ENCODE measurements around the gene CLCN7.

The CLCN7 gene, protein sequence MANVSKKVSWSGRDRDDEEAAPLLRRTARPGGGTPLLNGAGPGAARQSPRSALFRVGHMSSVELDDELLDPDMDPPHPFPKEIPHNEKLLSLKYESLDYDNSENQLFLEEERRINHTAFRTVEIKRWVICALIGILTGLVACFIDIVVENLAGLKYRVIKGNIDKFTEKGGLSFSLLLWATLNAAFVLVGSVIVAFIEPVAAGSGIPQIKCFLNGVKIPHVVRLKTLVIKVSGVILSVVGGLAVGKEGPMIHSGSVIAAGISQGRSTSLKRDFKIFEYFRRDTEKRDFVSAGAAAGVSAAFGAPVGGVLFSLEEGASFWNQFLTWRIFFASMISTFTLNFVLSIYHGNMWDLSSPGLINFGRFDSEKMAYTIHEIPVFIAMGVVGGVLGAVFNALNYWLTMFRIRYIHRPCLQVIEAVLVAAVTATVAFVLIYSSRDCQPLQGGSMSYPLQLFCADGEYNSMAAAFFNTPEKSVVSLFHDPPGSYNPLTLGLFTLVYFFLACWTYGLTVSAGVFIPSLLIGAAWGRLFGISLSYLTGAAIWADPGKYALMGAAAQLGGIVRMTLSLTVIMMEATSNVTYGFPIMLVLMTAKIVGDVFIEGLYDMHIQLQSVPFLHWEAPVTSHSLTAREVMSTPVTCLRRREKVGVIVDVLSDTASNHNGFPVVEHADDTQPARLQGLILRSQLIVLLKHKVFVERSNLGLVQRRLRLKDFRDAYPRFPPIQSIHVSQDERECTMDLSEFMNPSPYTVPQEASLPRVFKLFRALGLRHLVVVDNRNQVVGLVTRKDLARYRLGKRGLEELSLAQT

DNA sequence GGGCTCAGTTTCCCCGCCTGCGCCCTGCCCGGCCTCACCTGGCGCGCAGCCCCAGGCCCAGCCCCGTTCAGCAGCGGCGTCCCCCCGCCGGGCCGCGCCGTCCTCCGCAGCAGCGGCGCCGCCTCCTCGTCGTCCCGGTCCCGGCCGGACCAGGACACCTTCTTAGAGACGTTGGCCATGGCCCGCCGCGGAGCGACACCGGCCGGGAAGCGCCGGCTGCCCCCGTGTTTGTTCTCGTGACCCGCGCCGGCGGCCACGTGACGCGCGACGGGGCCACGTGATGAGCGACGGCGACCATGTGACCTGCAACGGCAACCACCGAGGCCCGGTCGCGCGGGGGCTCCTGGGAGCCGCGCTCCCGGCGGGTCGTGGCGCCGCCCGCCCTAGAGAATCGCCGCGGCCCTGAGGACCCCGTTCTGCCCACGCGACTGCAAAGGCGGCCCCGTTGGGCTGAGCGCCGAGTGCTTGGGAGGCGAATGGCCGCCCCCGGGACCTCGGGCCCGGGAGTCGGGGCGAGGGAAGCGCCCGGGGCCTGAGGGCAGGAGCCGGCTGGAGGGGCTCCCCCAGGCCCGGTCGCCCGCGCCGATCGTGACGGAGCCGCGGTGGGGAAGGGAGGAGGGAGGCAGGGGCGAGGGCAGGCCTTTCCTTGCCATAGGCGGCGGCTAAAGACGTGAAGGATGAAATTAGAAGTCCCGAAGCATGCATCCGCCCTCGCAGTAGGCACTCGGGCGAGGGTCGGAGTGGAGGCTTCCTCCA lies at the start of gene CLCN7:
CLCN7 (minus strand) TSS at position 233 of the 756 bp plus-strand sequence; CDS start at position 179, 54 bp downstream.
- H3K36me3 Mint-ChIP-seq (ENCODE audit: insufficient read depth) = peaks cover 5% of the 10 kb centered on the region
- peak within 1 kb of the TSS; percentile 65 for H3K27ac Mint-ChIP-seq (ENCODE audit: low read depth)
- H3K27me3 Mint-ChIP-seq = no peaks in the 10 kb centered on the region
- DNase-seq (ENCODE audit: low spot score in 2 of 2) = peak; percentile 66 to 70
- H3K4me3 Mint-ChIP-seq = peak within 1 kb of the TSS; percentile 72
- H3K9me3 Mint-ChIP-seq = no peaks in the 10 kb centered on the region
- ATAC-seq (replicated peaks; ENCODE audit: extremely low read depth, poor library complexity, severe bottlenecking) = peak; percentile 91
- peaks cover 23% of the 10 kb centered on the region for H3K4me1 Mint-ChIP-seq

DNA sequence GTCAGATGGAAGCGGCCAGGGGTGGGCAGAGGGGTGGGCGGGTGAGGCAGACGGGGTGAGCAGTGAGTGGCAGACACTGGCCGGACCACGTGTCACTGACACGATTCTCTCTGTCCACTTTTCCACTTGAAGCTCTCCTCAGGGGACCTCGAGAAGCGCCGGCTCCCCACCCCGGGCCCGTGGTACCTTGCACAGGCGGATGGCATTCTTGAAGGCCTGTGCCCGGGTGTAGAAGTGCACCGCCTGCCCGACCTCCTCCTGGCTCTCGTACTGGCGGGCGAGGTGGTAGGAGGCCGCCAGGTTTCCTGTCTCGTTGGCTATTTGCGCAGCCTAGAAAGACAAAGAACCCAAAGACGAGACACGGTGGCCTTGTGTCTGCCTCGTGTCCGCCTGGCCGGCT lies 49.5 kb upstream of the CLCN7 start:
- Mint-ChIP-seq H3K27ac (ENCODE audit: low read depth) (no peak overlapping the region), H3K36me3 (ENCODE audit: insufficient read depth) (peaks cover 3% of the 10 kb centered on the region), H3K9me3 (no peaks in the 10 kb centered on the region), H3K4me1 (peaks cover 11% of the 10 kb centered on the region), H3K27me3 (no peaks in the 10 kb centered on the region), H3K4me3 (no peak overlapping the region)
- ATAC-seq (replicated peaks; ENCODE audit: extremely low read depth, poor library complexity, severe bottlenecking) = no peak
- DNase-seq (ENCODE audit: low spot score in 2 of 2) = no peak

DNA sequence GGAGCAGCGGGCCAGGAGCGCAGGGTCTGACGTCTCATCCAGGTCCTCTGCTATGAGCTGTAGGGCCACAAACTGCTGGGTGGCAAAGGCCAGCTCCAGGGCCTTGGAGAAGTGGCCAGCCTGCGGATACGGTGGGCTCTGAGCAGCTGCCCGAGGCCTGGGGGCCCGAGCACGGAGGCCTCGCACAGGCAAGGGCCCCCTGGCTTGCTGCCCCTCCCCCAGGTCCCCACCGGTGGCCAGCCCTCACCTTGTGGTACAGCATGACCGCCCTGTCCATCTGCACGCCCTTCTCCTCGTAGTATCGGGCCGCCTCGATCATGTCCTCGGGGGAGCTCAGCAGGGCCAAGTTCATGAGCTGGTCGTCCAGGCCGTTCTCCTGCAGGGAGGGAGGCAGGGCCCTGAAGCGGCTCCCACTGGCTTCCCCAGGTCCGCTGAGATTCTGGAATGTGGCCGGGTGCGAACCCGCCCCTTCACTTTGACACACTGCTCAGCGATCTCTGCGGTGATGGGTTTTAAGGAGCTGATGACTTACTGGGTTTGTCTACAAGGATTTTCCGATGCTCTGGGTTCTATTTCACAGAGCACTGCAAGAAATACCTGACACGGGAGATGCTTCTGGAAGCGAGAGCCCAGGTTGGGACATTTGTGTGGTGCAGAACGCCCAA lies 48.9 kb upstream of the CLCN7 start:
- no peaks in the 10 kb centered on the region for H3K27me3 Mint-ChIP-seq

DNA sequence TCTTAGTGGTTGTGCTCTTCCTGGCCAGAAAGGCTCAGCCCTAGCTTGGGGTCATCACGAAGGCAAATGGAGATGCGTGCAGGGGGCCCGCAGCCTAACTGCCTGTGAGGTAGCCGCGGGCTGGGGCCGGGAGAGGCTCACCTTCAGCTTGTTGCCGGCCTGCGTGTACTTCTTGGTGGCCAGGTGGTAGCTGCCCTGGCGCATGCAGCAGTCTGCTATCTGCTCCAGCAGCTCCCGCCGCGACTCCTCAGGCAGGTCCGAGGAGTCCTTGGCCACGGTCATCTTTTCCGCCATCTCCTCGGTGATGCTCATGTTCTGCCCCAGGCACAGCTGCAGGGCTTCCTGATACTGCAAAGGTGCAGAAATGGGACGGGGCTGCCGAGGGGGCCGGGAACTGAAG lies 45.6 kb upstream of the CLCN7 start:
- Mint-ChIP-seq H3K27ac (ENCODE audit: low read depth) (no peak overlapping the region), H3K4me3 (no peak overlapping the region), H3K9me3 (no peaks in the 10 kb centered on the region), H3K4me1 (no peaks in the 10 kb centered on the region), H3K36me3 (ENCODE audit: insufficient read depth) (peaks cover 3% of the 10 kb centered on the region), H3K27me3 (no peaks in the 10 kb centered on the region)
- DNase-seq (ENCODE audit: low spot score in 2 of 2) (no peak), ATAC-seq (replicated peaks; ENCODE audit: extremely low read depth, poor library complexity, severe bottlenecking) (no peak)

More for the DNA sequence above, 48.9 kb upstream of the CLCN7 start:
- Mint-ChIP-seq H3K9me3 (no peaks in the 10 kb centered on the region), H3K4me3 (no peak overlapping the region), H3K4me1 (peaks cover 11% of the 10 kb centered on the region), H3K36me3 (ENCODE audit: insufficient read depth) (peaks cover 3% of the 10 kb centered on the region), H3K27ac (ENCODE audit: low read depth) (no peak overlapping the region)
- no peak for ATAC-seq (replicated peaks; ENCODE audit: extremely low read depth, poor library complexity, severe bottlenecking)
- no peak for DNase-seq (ENCODE audit: low spot score in 2 of 2)

DNA sequence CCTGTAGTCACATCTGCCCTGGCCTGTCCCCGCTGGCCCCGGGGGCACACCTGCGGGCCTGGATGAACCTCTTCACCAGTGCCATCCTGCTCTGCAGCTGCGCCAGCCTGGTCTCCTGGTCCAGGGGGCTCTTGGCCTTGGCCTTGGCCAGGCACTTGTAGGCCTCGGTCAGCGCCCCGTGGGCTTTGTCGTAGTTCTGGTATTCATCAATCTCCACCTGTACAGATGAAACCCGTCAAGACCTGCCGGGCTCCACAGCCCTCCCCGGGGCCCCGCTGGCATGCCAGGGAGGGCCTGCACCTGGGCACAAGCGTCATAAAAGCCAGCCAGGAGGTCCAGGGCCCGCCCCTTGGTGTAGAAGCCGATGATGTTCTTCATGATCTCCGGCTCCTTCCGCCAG lies 45.0 kb upstream of the CLCN7 start:
- H3K36me3 Mint-ChIP-seq (ENCODE audit: insufficient read depth) = peaks cover 3% of the 10 kb centered on the region
- H3K9me3 Mint-ChIP-seq = no peaks in the 10 kb centered on the region
- H3K27me3 Mint-ChIP-seq = no peaks in the 10 kb centered on the region
- no peak for DNase-seq (ENCODE audit: low spot score in 2 of 2)
- H3K27ac Mint-ChIP-seq (ENCODE audit: low read depth) = no peak overlapping the region
- H3K4me1 Mint-ChIP-seq = no peaks in the 10 kb centered on the region
- no peak for ATAC-seq (replicated peaks; ENCODE audit: extremely low read depth, poor library complexity, severe bottlenecking)
- H3K4me3 Mint-ChIP-seq = no peak overlapping the region

DNA sequence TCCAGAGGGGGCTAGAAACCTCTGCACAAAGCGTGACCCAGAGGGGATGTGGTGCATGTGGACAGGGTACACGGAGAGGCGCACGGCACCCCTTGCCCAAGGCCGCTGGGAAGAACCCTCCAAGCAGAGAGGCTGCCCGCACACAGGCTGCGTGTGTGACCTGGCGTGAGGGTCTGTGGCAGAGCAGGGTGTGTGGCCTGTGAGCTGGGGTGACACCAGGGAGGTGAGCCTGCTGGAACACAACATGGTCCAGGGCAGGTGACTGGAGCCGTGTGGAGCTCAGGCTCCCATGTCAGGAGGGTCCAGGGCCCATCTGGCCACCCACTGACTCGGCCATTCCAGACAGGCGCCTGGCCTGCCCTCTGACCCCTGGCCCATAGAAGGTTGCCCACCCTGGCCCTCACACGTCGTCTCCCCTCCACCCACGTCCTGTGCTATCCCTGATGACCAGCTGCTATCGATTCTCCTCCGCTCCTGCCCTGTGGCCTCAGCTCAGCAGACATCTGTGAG lies 43.9 kb upstream of the CLCN7 start:
- no peak for ATAC-seq (replicated peaks; ENCODE audit: extremely low read depth, poor library complexity, severe bottlenecking)

DNA sequence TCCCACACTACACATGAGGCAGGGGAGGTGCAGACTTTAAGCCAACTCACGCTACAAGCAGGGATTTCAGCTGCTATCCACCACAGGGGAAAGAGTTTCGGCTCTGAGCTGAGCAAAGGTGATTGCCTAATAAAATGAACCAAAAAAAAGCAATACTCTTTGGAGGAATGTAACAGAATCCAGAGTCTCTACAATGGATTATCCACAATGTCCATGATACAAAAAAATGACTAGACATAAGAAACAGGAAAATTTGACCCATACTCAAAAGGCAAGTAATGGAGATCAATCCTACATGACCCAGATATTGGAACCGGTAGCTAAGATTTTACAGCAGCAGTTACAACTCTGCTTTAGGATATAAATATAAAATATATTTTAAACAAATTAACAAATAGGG lies 39.7 kb upstream of the CLCN7 start:
- DNase-seq (ENCODE audit: low spot score in 2 of 2) = no peak
- H3K4me3 Mint-ChIP-seq = no peak overlapping the region
- no peaks in the 10 kb centered on the region for H3K36me3 Mint-ChIP-seq (ENCODE audit: insufficient read depth)
- no peaks in the 10 kb centered on the region for H3K27me3 Mint-ChIP-seq
- no peaks in the 10 kb centered on the region for H3K9me3 Mint-ChIP-seq
- no peaks in the 10 kb centered on the region for H3K4me1 Mint-ChIP-seq
- no peak overlapping the region for H3K27ac Mint-ChIP-seq (ENCODE audit: low read depth)
- no peak for ATAC-seq (replicated peaks; ENCODE audit: extremely low read depth, poor library complexity, severe bottlenecking)

More for the DNA sequence above, 43.9 kb upstream of the CLCN7 start:
- Mint-ChIP-seq H3K4me3 (no peak overlapping the region), H3K36me3 (ENCODE audit: insufficient read depth) (peaks cover 3% of the 10 kb centered on the region), H3K9me3 (no peaks in the 10 kb centered on the region), H3K27ac (ENCODE audit: low read depth) (no peak overlapping the region), H3K4me1 (no peaks in the 10 kb centered on the region), H3K27me3 (no peaks in the 10 kb centered on the region)
- DNase-seq (ENCODE audit: low spot score in 2 of 2) = no peak

DNA sequence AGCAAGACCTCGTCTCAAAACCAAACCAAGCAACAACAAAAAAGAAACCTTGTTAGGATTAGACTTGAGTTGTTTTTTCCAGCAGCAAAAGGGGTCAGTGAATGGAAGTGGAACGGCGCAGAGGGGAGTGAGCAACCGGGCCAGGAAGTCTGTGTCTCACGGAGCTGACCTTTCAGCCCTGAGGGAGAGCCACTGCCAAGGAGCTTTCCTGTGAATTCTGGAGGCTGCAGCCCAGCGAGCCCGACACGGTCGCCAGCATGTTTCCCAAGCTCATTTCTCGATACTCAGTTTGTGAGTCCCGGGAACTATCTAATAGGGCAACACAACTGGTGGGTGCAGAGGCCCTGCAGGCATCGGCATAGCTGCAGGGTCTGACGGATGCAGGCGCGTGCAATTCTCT lies 37.9 kb upstream of the CLCN7 start:
- H3K4me3 Mint-ChIP-seq = no peak overlapping the region
- no peak for ATAC-seq (replicated peaks; ENCODE audit: extremely low read depth, poor library complexity, severe bottlenecking)
- no peaks in the 10 kb centered on the region for H3K9me3 Mint-ChIP-seq
- H3K36me3 Mint-ChIP-seq (ENCODE audit: insufficient read depth) = peaks cover 2% of the 10 kb centered on the region
- no peak for DNase-seq (ENCODE audit: low spot score in 2 of 2)
- H3K27ac Mint-ChIP-seq (ENCODE audit: low read depth) = peak overlapping the region; percentile 69
- H3K4me1 Mint-ChIP-seq = no peaks in the 10 kb centered on the region
- no peaks in the 10 kb centered on the region for H3K27me3 Mint-ChIP-seq

DNA sequence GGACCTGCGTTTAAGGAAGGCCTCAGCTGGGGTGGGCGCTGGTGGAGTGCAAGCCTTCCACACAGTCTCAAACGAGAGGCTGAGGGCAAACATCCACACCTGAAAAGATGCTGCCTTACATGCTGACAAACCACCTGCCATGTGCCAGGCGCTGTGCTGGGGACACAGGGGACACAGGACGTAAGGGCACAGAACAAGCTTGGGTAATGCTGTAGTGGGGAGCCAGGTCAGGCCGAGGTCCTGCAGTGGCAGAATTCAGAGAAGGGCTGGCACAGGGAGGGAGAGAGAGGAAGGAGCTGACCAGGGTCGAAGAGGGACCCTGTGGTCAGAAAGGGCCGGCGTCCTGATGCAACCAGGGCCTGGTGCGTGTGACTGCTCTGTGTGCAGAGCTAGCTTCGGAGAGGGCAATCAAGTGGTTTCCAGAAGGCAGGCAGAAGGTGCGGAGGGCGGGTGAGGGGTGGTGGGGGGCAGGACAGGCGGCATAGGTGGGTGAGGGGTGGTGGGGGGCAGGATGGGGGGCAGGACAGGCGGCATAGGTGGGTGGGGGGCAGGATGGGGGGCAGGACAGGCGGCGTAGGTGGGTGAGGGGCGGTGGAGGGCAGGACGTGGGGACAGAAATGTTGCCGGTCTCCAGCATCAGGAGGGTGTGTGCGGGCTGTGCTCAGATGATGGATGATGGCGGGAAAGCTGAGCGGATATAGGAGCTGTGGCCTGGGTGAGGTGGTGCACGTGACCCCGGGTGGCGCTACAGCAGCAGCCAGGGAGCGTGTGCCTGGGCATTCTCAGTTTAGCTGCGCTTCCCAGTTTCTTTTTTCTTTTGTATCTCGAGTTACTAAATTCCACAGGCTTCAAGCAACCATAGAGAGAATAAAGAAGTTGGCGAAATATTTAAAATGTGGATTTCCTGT lies 37.1 kb upstream of the CLCN7 start:
- H3K27ac Mint-ChIP-seq (ENCODE audit: low read depth) = peak overlapping the region; percentile 69
- no peak for DNase-seq (ENCODE audit: low spot score in 2 of 2)
- H3K9me3 Mint-ChIP-seq = no peaks in the 10 kb centered on the region
- no peaks in the 10 kb centered on the region for H3K27me3 Mint-ChIP-seq
- H3K4me3 Mint-ChIP-seq = no peak overlapping the region
- H3K4me1 Mint-ChIP-seq = no peaks in the 10 kb centered on the region
- ATAC-seq (replicated peaks; ENCODE audit: extremely low read depth, poor library complexity, severe bottlenecking) = no peak
- H3K36me3 Mint-ChIP-seq (ENCODE audit: insufficient read depth) = peaks cover 4% of the 10 kb centered on the region

DNA sequence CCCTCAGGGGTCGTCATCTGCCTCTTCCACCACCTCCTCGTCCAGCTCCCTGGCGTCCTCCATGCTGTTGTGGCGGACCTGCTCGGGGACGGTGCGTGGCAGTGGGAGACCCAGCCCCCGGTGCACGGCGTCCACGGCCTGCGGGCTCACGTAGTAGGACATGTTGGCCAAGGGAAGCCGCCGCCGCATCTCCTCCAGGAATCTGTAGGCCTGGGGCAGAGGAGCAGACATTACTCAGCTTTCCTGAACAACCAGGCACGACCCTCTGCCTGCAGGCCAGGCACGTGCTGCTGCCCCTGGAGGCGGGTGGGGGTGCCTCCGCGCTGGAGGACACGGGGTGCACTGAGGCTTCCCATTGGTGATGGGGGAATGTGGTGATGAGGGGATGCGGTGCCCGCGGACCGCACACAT lies 36.1 kb upstream of the CLCN7 start:
- DNase-seq (ENCODE audit: low spot score in 2 of 2) = no peak

DNA sequence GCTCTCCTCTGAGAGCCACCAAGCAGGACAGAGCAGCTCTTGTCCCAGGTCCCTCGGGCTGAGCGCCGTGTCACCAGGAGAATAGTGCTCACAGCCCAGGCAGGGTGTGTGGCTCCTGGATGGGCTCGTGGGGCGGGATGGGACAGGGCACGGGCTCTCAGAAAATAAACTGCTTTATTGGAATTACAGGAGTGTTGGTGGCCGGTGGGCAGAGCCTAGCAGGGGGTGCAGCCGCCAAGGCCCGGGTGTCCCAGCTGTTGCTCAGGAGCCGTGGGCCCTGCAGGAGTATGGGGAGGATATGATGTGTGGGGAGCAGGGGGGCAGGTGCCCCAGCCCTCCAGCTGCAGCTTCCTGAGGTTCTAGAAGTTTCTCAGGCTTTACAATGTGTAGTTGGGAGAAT lies 35.4 kb upstream of the CLCN7 start:
- H3K4me1 Mint-ChIP-seq = no peaks in the 10 kb centered on the region
- H3K4me3 Mint-ChIP-seq = no peak overlapping the region
- H3K36me3 Mint-ChIP-seq (ENCODE audit: insufficient read depth) = peaks cover 6% of the 10 kb centered on the region
- H3K27ac Mint-ChIP-seq (ENCODE audit: low read depth) = no peak overlapping the region
- H3K9me3 Mint-ChIP-seq = no peaks in the 10 kb centered on the region
- ATAC-seq (replicated peaks; ENCODE audit: extremely low read depth, poor library complexity, severe bottlenecking) (no peak), DNase-seq (ENCODE audit: low spot score in 2 of 2) (no peak)
- H3K27me3 Mint-ChIP-seq = no peaks in the 10 kb centered on the region

More for the DNA sequence above, 36.1 kb upstream of the CLCN7 start:
- Mint-ChIP-seq H3K4me1 (no peaks in the 10 kb centered on the region), H3K4me3 (no peak overlapping the region), H3K27ac (ENCODE audit: low read depth) (no peak overlapping the region), H3K36me3 (ENCODE audit: insufficient read depth) (peaks cover 4% of the 10 kb centered on the region), H3K27me3 (no peaks in the 10 kb centered on the region), H3K9me3 (no peaks in the 10 kb centered on the region)
- no peak for ATAC-seq (replicated peaks; ENCODE audit: extremely low read depth, poor library complexity, severe bottlenecking)
